ENCODE measurements around the gene ZNF736.
A peak's percentile ranks its signal among the peaks of the same experiment; 100 is the strongest.
"Not testable (repeated sequence)": the region's sequence is repeated elsewhere in the genome, so short reads cannot be mapped to it uniquely, and the experiment has no call there.

ZNF736 gene

DNA sequence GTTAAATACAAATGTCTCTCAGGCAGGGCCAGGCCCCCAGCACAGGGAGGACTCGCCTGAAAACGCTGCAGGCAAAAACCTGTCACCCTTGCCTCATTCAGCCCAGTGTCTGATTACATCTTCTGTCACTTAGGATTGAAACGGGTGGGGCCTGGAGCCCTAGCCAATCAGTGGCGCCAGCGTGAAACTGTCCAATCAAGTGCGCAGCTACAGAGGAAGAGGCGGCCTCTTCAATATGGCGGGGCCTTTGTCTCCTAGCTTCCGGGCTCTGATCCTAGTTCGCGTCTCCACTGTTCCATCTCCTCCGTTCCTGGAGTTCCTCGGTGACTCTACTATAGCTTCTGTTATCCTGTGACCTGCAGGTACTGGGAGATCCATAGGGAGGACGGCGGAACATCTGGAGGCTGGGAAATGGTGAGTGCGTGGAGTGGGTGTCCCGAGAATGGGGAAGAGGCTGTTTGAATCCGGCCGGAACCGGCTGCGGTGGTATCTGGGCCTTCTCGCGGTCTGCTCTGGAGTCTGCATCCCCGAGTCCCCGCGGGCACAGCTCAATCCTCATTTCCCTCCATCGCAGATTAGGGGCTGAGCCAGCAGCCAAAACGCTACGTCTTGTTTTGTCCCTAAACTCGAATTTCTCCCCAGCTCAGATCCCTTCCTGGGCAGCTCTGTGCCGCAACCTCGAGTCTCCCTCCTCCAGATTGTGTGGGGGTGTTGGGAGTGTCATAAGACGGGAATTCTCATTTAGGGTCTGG is at the start of gene ZNF736:
Gene ZNF736, plus strand, starts transcription at position 222 of the 752 bp plus-strand sequence. Its CDS starts 190 bp downstream, at position 412.
- peak; percentile 95 for DNase-seq

DNA sequence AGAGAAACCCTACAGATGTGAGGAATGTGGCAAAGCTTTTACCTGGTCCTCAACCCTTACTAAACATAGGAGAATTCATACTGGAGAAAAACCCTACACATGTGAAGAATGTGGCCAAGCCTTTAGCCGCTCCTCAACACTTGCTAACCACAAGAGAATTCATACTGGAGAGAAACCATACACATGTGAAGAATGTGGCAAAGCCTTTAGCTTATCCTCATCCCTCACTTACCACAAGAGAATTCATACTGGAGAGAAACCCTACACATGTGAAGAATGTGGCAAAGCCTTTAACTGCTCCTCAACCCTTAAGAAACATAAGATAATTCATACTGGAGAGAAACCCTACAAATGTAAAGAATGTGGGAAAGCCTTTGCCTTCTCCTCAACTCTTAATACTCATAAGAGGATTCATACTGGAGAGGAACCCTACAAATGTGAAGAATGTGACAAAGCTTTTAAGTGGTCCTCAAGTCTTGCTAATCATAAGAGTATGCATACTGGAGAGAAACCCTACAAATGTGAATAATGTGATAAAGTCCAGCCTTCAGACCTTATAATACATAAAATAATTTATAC is 47.3 kb upstream of the ZNF736 start:
- DNase-seq, result no peak

DNA sequence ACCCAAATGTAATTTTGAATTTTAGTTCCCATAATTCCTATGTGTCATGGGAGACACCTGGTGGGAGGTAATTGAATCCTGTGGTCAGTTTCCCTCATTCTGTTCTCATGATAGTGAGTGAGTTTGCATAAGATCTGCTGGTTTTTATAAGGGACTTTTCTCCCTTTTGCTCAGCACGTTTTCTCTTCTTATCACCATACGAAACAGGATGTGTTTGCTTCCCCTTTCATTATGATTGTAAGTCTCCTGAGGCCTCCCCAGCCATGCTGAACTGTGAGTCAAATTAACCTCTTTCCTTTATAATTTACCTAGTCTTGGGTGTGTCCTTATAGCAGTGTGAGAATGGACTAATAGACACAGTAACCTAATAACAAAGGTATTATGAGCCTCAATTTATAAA is 36.1 kb upstream of the ZNF736 start:
- peak; percentile 53 for DNase-seq

DNA sequence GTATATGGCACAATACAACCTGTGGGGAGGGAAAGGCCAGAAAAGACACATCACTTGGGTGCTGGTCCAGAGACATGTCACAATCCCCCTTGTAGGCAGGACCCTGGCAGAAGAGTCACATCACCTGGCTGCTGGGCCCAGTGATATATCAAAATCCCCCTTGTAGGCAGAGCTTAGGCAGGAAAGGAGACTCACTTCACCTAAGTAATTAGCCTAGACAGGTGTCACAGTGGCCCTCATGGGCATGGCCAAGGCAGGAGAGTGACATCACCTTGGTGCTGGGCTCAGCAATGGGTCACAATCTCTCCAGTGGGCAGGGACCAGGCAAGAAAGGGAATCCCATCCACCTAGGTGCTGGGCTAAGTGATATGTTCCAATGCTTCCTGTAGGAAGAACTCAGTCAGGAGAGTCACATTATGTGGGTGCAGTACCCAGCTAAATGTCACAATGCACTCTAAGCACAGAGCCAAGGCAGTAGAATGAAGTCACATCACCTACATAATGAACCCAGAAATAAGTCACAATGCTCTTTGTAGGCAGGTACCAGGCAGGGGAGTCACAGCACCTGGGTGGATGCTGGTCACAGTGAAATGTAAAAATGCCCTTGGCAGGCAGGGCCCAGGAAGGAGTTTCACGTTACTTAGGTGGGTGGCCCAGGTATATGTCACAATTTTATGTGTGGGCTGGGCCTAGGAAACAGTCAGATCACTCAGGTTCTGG is 18.9 kb upstream of the ZNF736 start:
- DNase-seq, result no peak

GRCh38 chr7:64297418-64297817 is 16.3 kb upstream of the ZNF736 start:
- not testable (repeated sequence) for DNase-seq

- DNase-seq, result no peak
Measured at GRCh38 chr7:64300641-64301405, 12.9 kb upstream of the ZNF736 start.

- peak; percentile 88 for DNase-seq
Measured at GRCh38 chr7:64307254-64308015, 6.3 kb upstream of the ZNF736 start.

DNA sequence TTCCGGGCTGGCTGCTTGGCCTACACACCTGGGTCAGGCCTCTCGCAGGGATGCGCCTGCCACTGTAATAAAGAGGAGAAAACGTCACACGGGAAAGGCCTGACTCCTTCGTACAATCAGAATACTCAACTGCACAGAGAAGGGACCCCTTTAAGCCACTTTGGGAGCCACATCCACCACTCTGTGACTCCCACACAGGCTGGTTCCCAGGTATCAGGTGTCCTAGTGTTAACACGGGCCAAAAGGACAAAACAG is 5.8 kb upstream of the ZNF736 start:
- DNase-seq, result no peak

GRCh38 chr7:64310426-64310825 is 3.3 kb upstream of the ZNF736 start:
- DNase-seq, result no peak

GRCh38 chr7:64312826-64313225 is 935 bp upstream of the ZNF736 start:
- DNase-seq, result no peak

GRCh38 chr7:64314566-64314965 is 805 bp downstream of the ZNF736 start:
- no peak for DNase-seq

- DNase-seq, result not testable (repeated sequence)
Measured at GRCh38 chr7:64316031-64316742, 2.4 kb downstream of the ZNF736 start.

DNA sequence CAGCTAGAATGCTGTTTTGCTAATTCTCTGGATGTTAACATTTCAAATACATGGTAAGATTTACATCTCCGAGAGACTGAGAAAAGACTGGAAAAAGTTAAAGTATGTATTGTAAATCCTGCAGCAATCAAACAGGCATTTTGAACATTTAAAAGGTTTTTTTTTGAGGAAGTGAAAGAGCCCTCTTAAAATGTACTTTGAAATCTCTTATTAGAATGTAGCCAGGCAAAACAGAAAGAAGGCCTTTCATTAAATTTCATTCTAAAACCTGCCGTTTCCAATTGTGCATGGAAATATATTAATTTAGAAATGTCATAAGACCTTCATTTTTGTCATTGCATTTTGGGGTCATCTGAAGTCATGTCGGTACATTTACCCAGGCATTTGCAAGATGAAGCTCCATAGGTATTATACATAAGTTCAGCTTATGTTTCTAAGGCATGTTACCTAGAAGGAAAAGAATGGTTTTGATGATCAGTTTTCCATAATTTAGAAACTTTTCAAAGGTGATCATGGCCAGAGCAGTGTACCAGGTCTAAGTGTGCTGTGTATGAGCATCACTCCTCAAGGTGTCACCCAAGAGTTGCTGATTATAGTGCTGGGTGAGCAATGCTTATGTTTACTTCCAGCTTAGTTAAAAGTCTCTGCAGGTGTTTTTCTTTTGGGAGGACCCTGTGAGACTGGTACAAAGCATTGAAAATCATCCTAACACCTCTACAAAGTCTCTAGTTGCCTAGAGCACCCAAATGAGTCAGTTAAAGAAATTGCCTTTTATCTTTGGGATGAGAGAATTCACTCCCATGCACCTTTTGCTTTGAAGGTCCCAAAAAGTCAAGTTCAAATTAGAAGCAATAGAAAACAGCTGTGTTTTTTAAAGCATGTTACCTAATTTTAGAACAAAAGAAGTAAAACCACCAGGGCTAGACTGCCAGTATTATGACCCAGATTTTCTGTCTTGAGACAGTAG is 7.1 kb downstream of the ZNF736 start:
- DNase-seq, result peak; percentile 74

DNA sequence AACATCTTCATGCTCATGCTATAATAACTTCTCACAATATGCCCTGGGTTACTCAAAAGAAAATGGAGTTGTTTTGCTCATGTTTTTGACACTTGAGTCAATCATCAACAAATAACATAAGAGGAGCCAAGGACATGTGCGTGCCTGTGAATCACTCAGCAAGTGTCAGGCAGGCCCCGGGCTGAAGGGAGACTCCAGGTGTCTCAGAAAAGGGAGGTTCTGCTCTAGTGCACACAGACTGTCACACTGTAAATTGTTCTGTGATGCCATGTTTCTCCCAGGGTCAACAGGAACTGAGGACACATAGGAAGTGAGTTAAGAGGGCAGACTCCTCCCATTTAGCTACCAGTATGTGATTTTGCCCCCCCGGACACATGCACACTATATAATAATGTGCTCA is 10.4 kb downstream of the ZNF736 start:
- not testable (repeated sequence) for DNase-seq

GRCh38 chr7:64348713-64349210 is 35.0 kb downstream of the ZNF736 start:
- peak; percentile 32 for DNase-seq

GRCh38 chr7:64359543-64359942 is 45.8 kb downstream of the ZNF736 start:
- peak; percentile 55 for DNase-seq

DNA sequence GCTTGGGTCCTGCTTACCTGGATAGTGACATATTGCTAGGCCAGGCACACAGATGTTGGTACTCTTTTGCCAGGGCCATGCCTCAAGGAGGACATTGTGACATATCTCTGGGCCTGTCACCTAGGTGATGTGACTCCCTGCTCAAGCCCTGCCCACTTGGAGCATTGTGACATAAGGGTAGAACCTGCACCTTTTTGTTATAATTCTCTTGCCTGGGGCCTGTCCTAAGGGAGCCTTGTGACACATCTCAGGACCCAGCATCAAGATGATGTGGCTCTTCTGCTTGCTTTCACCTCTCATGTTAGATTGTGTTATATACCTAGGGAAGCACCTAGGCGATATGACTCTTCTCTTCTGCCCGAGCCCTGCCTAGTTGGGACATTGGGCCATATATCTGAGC is 57.4 kb downstream of the ZNF736 start:
- DNase-seq, result no peak

GRCh38 chr7:64373017-64373416 is 59.3 kb downstream of the ZNF736 start:
- DNase-seq, result no peak

- no peak for DNase-seq
Measured at GRCh38 chr7:64400401-64400800, 86.6 kb downstream of the ZNF736 start.

All from MV-4-11 (cell line).